Measurements from ENCODE around the gene KRT83. TPM values are rescaled to one million over a fixed set of nuclear protein-coding genes. Genes with fewer than 3 reads are reported as not detected.

KRT83 gene
- total RNA-seq, 1 donor from 2014 or later = not detected

DNA sequence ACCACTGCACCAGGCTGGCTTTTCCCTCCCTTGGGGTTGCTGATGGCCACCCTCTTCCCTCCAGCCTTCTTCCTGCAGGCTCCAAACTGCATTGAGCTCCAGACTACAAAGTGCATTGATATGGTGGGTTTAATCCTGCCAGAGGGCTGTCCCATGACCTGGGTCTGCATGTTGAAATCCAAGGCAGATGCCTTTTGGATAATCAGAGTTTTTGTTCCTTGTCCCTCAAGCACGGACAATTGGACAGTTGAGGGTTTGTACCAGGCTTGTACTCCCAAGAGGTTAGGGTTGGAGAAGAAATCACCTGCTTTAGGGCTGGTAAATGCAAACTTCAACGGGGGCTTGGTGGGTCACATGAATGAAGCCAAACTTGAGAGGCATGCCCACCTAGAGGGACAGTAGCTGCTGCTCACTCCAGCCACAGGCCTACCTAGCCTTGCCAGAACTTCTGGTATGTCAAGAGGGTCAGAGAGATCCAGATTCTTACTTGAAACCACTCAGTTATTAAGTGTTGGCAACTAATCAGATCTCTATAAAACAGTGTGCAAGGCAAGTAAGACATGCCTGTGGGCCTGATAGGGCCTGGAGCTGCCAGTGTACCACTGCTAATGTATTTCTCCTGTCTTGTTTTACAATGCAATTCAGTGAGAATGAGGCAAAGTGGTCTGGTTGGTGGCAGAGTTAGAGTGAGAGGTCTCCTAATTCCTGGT, 21.7 kb upstream of the KRT83 start:
- H3K4me3 ChIP-seq (ENCODE audit: low read depth, low read length) = no peak overlapping the region
- peak; percentile 47 for FAIRE-seq
- TF ChIP-seq CTCF (IDR thresholded peaks at IDR 0.05; ENCODE audit: insufficient read depth, low read length, severe bottlenecking) = no peak
- H3K27me3 ChIP-seq (ENCODE audit: control insufficient read depth, insufficient read depth, low read length) = no peaks in the 10 kb centered on the region
- no peaks in the 10 kb centered on the region for H3K36me3 ChIP-seq (ENCODE audit: control insufficient read depth, insufficient read depth, low read length)
- no peak for DNase-seq (ENCODE audit: low read depth)

DNA sequence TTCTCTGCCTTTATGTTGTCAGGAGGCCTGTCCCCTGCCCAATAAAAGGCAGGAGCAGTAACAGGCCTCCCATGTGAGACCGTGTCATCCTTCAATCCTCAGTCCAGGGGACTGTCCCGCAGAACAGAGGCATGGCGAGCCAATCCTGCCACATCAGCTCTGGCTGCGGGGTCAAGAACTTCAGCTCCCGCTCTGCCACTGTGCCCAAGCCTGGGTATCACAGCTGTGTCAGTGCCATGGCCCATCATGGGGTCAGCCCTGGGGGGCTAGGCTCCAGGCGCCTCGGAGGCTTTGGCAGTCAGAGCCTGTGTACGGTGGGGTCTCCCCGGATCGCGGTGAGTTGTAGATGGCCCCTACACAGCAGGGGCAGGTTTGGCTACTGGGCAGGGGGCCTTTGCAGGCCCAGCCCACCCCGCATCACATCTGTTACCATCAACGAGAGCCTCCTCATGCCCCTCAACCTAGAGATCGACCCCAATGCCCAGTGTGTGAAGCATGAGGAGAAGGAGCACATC, 19.9 kb upstream of the KRT83 start:
- FAIRE-seq = no peak
- TF ChIP-seq CTCF (IDR thresholded peaks at IDR 0.05; ENCODE audit: insufficient read depth, low read length, severe bottlenecking) = no peak
- Histone ChIP-seq H3K4me3 (ENCODE audit: low read depth, low read length) (no peak overlapping the region), H3K36me3 (ENCODE audit: control insufficient read depth, insufficient read depth, low read length) (no peaks in the 10 kb centered on the region), H3K27me3 (ENCODE audit: control insufficient read depth, insufficient read depth, low read length) (no peaks in the 10 kb centered on the region)
- DNase-seq (ENCODE audit: low read depth) = no peak

DNA sequence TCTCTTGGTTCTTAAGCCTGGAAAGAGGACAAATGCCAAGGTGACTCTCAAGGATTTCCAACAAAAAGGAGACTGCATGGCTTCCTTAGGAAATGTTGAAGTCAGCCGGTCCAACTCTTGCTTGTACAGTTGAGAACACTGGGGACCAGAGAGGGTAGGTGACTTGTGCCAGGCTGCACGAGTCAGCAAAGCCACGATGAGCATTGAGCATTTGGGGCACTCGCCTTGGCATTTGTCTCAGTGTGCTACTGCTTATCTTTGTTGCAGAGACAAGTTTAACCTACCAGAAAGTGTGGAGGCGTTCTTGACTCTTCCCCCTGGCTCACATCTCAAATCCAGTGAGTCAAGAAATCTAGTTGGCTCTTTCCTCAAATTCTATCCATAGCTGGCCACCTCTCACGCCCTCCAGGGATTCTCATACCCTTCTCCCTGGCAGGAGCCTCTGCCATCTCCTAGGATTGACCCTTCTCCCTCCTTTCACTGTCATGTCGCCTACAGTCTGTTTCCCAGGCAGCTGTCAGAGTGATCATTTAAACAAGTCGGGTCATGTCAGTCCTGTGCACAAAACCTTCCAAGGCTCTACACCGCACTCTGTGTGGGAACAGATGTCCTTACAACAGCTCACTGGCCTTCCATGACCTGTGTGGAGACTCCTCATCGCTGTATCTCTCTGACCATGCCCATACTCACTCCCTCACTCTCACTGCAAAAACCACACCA, 17.2 kb upstream of the KRT83 start:
- H3K27me3 ChIP-seq (ENCODE audit: control insufficient read depth, insufficient read depth, low read length) = no peaks in the 10 kb centered on the region
- H3K4me3 ChIP-seq (ENCODE audit: low read depth, low read length) = no peak overlapping the region
- no peak for TF ChIP-seq CTCF (IDR thresholded peaks at IDR 0.05; ENCODE audit: insufficient read depth, low read length, severe bottlenecking)
- DNase-seq (ENCODE audit: low read depth) (peak; percentile 76), FAIRE-seq (peak; percentile 96)
- no peaks in the 10 kb centered on the region for H3K36me3 ChIP-seq (ENCODE audit: control insufficient read depth, insufficient read depth, low read length)

DNA sequence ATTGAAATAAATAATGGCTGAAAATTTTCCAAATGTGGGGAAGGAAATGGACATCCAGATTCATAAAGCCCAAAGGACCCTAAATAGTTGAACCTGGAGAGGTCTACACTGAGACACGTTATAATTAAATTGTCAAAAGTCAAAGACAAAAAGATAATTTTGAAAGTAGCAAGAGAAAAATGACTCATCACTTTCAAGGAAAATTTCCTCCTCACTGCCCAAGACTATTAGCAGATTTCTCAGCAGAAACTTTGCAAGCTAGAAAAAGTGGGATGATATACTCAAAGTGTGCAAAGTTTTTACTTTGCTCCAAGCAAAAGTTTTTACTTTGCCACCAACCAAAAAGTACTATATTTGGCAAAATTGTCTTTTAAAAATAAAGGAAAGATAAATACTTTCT, 15.9 kb upstream of the KRT83 start:
- DNase-seq (ENCODE audit: low read depth) (peak; percentile 27), FAIRE-seq (no peak)
- no peak for TF ChIP-seq CTCF (IDR thresholded peaks at IDR 0.05; ENCODE audit: insufficient read depth, low read length, severe bottlenecking)
- Histone ChIP-seq H3K4me3 (ENCODE audit: low read depth, low read length) (no peak overlapping the region), H3K27me3 (ENCODE audit: control insufficient read depth, insufficient read depth, low read length) (no peaks in the 10 kb centered on the region), H3K36me3 (ENCODE audit: control insufficient read depth, insufficient read depth, low read length) (no peaks in the 10 kb centered on the region)

GRCh38 chr12:52336641-52337040, 15.4 kb upstream of the KRT83 start:
- Histone ChIP-seq H3K4me3 (ENCODE audit: low read depth, low read length) (no peak overlapping the region), H3K27me3 (ENCODE audit: control insufficient read depth, insufficient read depth, low read length) (no peaks in the 10 kb centered on the region), H3K36me3 (ENCODE audit: control insufficient read depth, insufficient read depth, low read length) (no peaks in the 10 kb centered on the region)
- DNase-seq (ENCODE audit: low read depth) (no peak), FAIRE-seq (no peak)
- no peak for TF ChIP-seq CTCF (IDR thresholded peaks at IDR 0.05; ENCODE audit: insufficient read depth, low read length, severe bottlenecking)

Data from bronchial epithelial cell (primary cell).